H1 (cell line): ENCODE data around the gene TMEM147. TPM values are rescaled to one million over a fixed set of nuclear protein-coding genes. Genes with fewer than 3 reads are reported as not detected.

Experiments
- CTCF ChIA-PET: fragments of 300-600 bp; sonication (Branson Sonifier 250); formaldehyde crosslinking; loops from one replicate; lab custom pipeline; 2021; ENCODE audit not compliant: partially characterized antibody; lab: Charles Lee
- POLR2A ChIA-PET: fragments of 300-600 bp; sonication (Branson Sonifier 250); formaldehyde crosslinking; loops from one replicate; lab custom pipeline; 2021; ENCODE audit warnings: inconsistent platforms; ENCODE audit not compliant: partially characterized antibody; lab: Charles Lee
- DNase-seq, 2 experiments: peaks; one replicate each; pipeline versions ENCODE4 v3.0.0 to v3.0.0-alpha.2; 2010 to 2022; ENCODE audit warnings: low spot score in 2 of 2, low read depth in 1 of 2, mixed read lengths in 1 of 2
- FAIRE-seq: peaks from 2 replicates; lab custom pipeline; 2011; peaks lifted over from hg19 to GRCh38; lab: Jason Lieb, UNC
- H2AFZ ChIP-seq: 2 replicates; pipeline ENCODE4 v1.8.1; 2012; ENCODE audit warnings: low read length, inconsistent platforms
- H2AK5ac ChIP-seq: 2 replicates; pipeline ENCODE4 v1.6.1; 2013; ENCODE audit warnings: low read depth, low read length
- H2BK120ac ChIP-seq: replicated peaks from 2 replicates; pipeline ENCODE3; 2013; ENCODE audit warnings: low read depth, low read length, inconsistent platforms
- H2BK12ac ChIP-seq: 2 replicates; pipeline ENCODE4 v1.6.1; 2013; ENCODE audit warnings: low read depth, low read length
- H2BK15ac ChIP-seq: 2 replicates; pipeline ENCODE4 v1.6.1; 2013; ENCODE audit warnings: low read length
- H2BK20ac ChIP-seq: 2 replicates; pipeline ENCODE4 v1.6.1; 2013; ENCODE audit warnings: low read length
- H2BK5ac ChIP-seq: 2 replicates; pipeline ENCODE4 v1.6.1; 2013; ENCODE audit warnings: low read depth, low read length
- H3K14ac ChIP-seq: 2 replicates; pipeline ENCODE4 v1.6.1; 2013; ENCODE audit warnings: inconsistent platforms; ENCODE audit not compliant: insufficient read length
- H3K18ac ChIP-seq: 2 replicates; pipeline ENCODE4 v1.6.1; 2013; ENCODE audit warnings: low read length; ENCODE audit errors: extremely low read depth
- H3K23ac ChIP-seq: 2 replicates; pipeline ENCODE4 v1.6.1; 2013; ENCODE audit warnings: inconsistent platforms; ENCODE audit not compliant: insufficient read length
- H3K23me2 ChIP-seq: 2 replicates; pipeline ENCODE4 v1.6.1; 2013; ENCODE audit warnings: low read depth, low read length
- H3K27ac ChIP-seq: 2 replicates; pipeline ENCODE4 v1.6.1; 2011; ENCODE audit warnings: low read depth, low read length, inconsistent platforms
- H3K27me3 ChIP-seq, 4 experiments: replicated peaks in 1 of 4; 1 replicate in 1 of 4; 2 replicates in 3 of 4; pipeline versions ENCODE4 v1.6.1 to v1.8.1; 2011 to 2013; ENCODE audit warnings: low read length in 3 of 4, mild to moderate bottlenecking in 3 of 4, inconsistent platforms in 2 of 4, mixed read lengths in 2 of 4, moderate library complexity in 1 of 4; ENCODE audit not compliant: control insufficient read depth in 3 of 4, insufficient read depth in 3 of 4; ENCODE audit errors: extremely low read depth in 1 of 4
- H3K36me3 ChIP-seq, 4 experiments: 2 replicates each; pipeline versions ENCODE4 v1.6.1 to v1.8.1; 2011 to 2013; ENCODE audit warnings: mild to moderate bottlenecking in 4 of 4, low read length in 3 of 4, moderate library complexity in 2 of 4, control low read depth in 1 of 4, inconsistent platforms in 1 of 4; ENCODE audit not compliant: insufficient read depth in 4 of 4, control insufficient read depth in 2 of 4
- H3K4ac ChIP-seq: replicated peaks from 2 replicates; pipeline ENCODE3; 2013; ENCODE audit warnings: low read length, low read depth, mixed read lengths, inconsistent platforms; ENCODE audit not compliant: insufficient read length
- H3K4me1 ChIP-seq, 4 experiments: replicated peaks in 1 of 4; 1 replicate in 1 of 4; 2 replicates in 3 of 4; pipeline versions ENCODE4 v1.6.1 to v1.8.1; 2011 to 2013; ENCODE audit warnings: low read length in 3 of 4, inconsistent platforms in 2 of 4, mixed read lengths in 1 of 4; ENCODE audit not compliant: insufficient read depth in 4 of 4, control insufficient read depth in 3 of 4
- H3K4me2 ChIP-seq, 2 experiments: 2 replicates each; pipeline versions ENCODE4 v1.6.1 to v1.8.1; 2011 to 2013; ENCODE audit warnings: low read depth in 2 of 2, low read length in 2 of 2, control low read depth in 1 of 2, inconsistent platforms in 1 of 2, mild to moderate bottlenecking in 1 of 2; ENCODE audit not compliant: insufficient read depth in 1 of 2
- H3K4me3 ChIP-seq, 4 experiments: fragments of 200-600, 300-600 bp in 1 of 4; sonication (generic), shearing (Covaris generic), sonication (Bioruptor Twin) in 1 of 4; 2 replicates each; pipeline versions ENCODE4 v1.5.1 to v1.8.1; 2011 to 2016; ENCODE audit warnings: low read length in 4 of 4, low read depth in 3 of 4, control low read depth in 2 of 4, inconsistent platforms in 2 of 4, mild to moderate bottlenecking in 2 of 4, mixed read lengths in 1 of 4, moderate library complexity in 1 of 4; ENCODE audit not compliant: insufficient read depth in 2 of 4; ENCODE audit errors: extremely low read depth in 1 of 4
- H3K56ac ChIP-seq: replicated peaks from 2 replicates; pipeline ENCODE3; 2013; ENCODE audit warnings: low read depth, mild to moderate bottlenecking, mixed read lengths, low read length, inconsistent platforms; ENCODE audit not compliant: insufficient read length
- H3K79me1 ChIP-seq: 2 replicates; pipeline ENCODE4 v1.6.1; 2013; ENCODE audit warnings: low read depth, low read length, control low read depth
- H3K79me2 ChIP-seq, 2 experiments: 2 replicates each; pipeline versions ENCODE4 v1.6.1 to v1.8.1; 2012 to 2013; ENCODE audit warnings: low read length in 2 of 2, mild to moderate bottlenecking in 2 of 2, inconsistent platforms in 1 of 2; ENCODE audit not compliant: insufficient read depth in 2 of 2, control insufficient read depth in 1 of 2
- H3K9ac ChIP-seq, 4 experiments: replicated peaks in 1 of 4; 1 replicate in 1 of 4; 2 replicates in 3 of 4; pipeline versions ENCODE4 v1.6.1 to v1.8.1; 2011 to 2013; ENCODE audit warnings: low read depth in 3 of 4, low read length in 3 of 4, control low read depth in 2 of 4, mild to moderate bottlenecking in 2 of 4, moderate library complexity in 2 of 4, inconsistent platforms in 1 of 4; ENCODE audit errors: extremely low read depth in 1 of 4
- H3K9me3 ChIP-seq, 2 experiments: 2 replicates each; pipeline versions ENCODE4 v1.6.1 to v1.8.1; 2012 to 2013; ENCODE audit warnings: mild to moderate bottlenecking in 2 of 2, moderate library complexity in 2 of 2, control low read depth in 1 of 2, inconsistent platforms in 1 of 2, low read depth in 1 of 2, low read length in 1 of 2, mixed read lengths in 1 of 2; ENCODE audit not compliant: insufficient read depth in 2 of 2
- H4K20me1 ChIP-seq, 2 experiments: replicated peaks in 1 of 2; 2 replicates each; pipeline versions ENCODE3 to v1.8.1; 2011 to 2013; ENCODE audit warnings: inconsistent platforms in 2 of 2, low read length in 2 of 2, mild to moderate bottlenecking in 1 of 2; ENCODE audit not compliant: insufficient read depth in 2 of 2, control insufficient read depth in 1 of 2
- H4K5ac ChIP-seq: 2 replicates; pipeline ENCODE4 v1.6.1; 2013; ENCODE audit warnings: low read length, low read depth, mixed read lengths, inconsistent platforms; ENCODE audit not compliant: insufficient read length
- H4K8ac ChIP-seq: 2 replicates; pipeline ENCODE4 v1.8.0; 2013; ENCODE audit warnings: mild to moderate bottlenecking, moderate library complexity, low read length, inconsistent platforms; ENCODE audit not compliant: insufficient read depth; ENCODE audit errors: extremely low read depth
- H4K91ac ChIP-seq: replicated peaks from 2 replicates; pipeline ENCODE3; 2013; ENCODE audit warnings: low read length, mixed read lengths, inconsistent platforms; ENCODE audit not compliant: insufficient read length
- ATF2 ChIP-seq: IDR thresholded peaks from 2 replicates; pipeline ENCODE4 v1.6.1; 2012; ENCODE audit warnings: low read length, inconsistent platforms
- CHD1 ChIP-seq: IDR thresholded peaks from 2 replicates; pipeline ENCODE4 v1.6.1; 2012; ENCODE audit warnings: low read depth, low read length, improper control_type of control experiment
- CREB1 ChIP-seq: IDR thresholded peaks from 2 replicates; pipeline ENCODE4 v1.6.1; 2012; ENCODE audit warnings: inconsistent platforms
- NANOG ChIP-seq: IDR thresholded peaks from 2 replicates; pipeline ENCODE4 v1.6.1; 2011; ENCODE audit warnings: low read length, low read depth, mild to moderate bottlenecking, inconsistent platforms; ENCODE audit not compliant: insufficient read depth, poor library complexity, severe bottlenecking
- RXRA ChIP-seq: IDR thresholded peaks from 2 replicates; pipeline ENCODE4 v1.6.1; 2011; ENCODE audit warnings: low read depth, mild to moderate bottlenecking, low read length, moderate library complexity; ENCODE audit not compliant: insufficient read depth
- SP1 ChIP-seq: IDR thresholded peaks from 2 replicates; pipeline ENCODE4 v1.6.1; 2011; ENCODE audit warnings: low read depth, low read length
- TAF7 ChIP-seq: optimal IDR thresholded peaks from 2 replicates; pipeline ENCODE3; 2011; ENCODE audit warnings: low read depth, mild to moderate bottlenecking, inconsistent platforms, low read length, moderate library complexity, borderline replicate concordance
- YY1 ChIP-seq: IDR thresholded peaks from 2 replicates; pipeline ENCODE4 v1.6.1; 2011; ENCODE audit warnings: low read depth, mild to moderate bottlenecking, low read length
- WGBS, 2 experiments: shearing (Covaris generic) in 1 of 2; methylation state at CpG; one replicate each; pipeline versions ENCODE4 v1.1.6 to v1.1.7; 2013 to 2015; ENCODE audit warnings: low lambda C conversion rate in 2 of 2, mixed read lengths in 2 of 2, inconsistent platforms in 1 of 2, low coverage in 1 of 2, missing lambda C conversion rate in 1 of 2; ENCODE audit not compliant: insufficient replicate concordance in 2 of 2, insufficient coverage in 1 of 2, insufficient read length in 1 of 2; ENCODE audit errors: extremely low coverage in 1 of 2, missing lambda C conversion rate in 1 of 2; 5-methylcytosine and 5-hydroxymethylcytosine counted together
- polyA plus RNA-seq, 7 experiments: library from polyadenylated mRNA; depleted of rRNA in 3 of 7; stranded (reverse) in 5 of 7; unstranded in 2 of 7; fragments of >200 nt in 5 of 7; fragments of 200-250 nt in 2 of 7; gene quantifications; 1 replicate in 5 of 7; 2 replicates in 1 of 7; 4 replicates in 1 of 7; pipeline versions ENCODE4 v1.2.1 to v1.2.3, GENCODE V29; 2011 to 2013; ENCODE audit warnings: missing spikeins in 2 of 7, mixed read lengths in 2 of 7
- total RNA-seq: library from RNA; stranded (reverse); fragmentation: NEBNext Ultra II Directional; extraction: Animal tissue kit (Norgen Biotek cat#: 25700); gene quantifications from 2 replicates; pipeline ENCODE4 v1.2.1, GENCODE V29; 2021
- TF ChIP-seq, protein P1 (sequence below): IDR thresholded peaks from 2 replicates; pipeline ENCODE4 v1.6.1; 2012; ENCODE audit warnings: inconsistent platforms

Gene TMEM147
- total and polyA plus RNA-seq, 2 of the 8 experiments (the other 6 are each of a cell fraction or from before 2014, with no cell fraction given), result 159 to 418 TPM

DNA sequence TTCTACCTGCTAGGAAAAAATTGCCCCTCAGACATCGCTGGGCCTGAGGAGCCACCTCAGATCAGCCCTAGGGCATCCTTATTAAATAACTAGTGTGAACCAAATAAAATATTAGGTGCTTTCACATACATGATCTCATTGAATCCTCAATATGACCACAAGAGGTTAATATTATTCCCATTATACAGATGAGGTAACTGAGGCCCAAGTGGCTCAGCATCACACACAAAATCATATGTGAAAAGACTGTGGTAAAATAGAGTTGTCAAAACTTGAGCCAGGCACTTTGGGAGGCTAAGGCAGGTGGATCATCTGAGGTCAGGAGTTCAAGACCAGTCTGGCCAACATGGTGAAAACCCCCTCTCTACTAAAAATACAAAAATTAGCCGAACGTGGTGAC is 29.1 kb upstream of the TMEM147 start:
- CTCF ChIA-PET, result interaction anchor here (0.9 to 1.4 kb wide), 3 partner anchors 28 to 186 kb away, joined by 3 to 4 read pairs (median 3); no protein-coding TSS in a partner anchor
- no peaks in the 10 kb centered on the region for H3K79me2 ChIP-seq
- no peak overlapping the region for H4K91ac ChIP-seq
- no peaks in the 10 kb centered on the region for H3K36me3 ChIP-seq
- H2AFZ ChIP-seq, result no peak overlapping the region
- no peak overlapping the region for H3K14ac ChIP-seq
- H3K27ac ChIP-seq, result no peak overlapping the region
- no peak overlapping the region for H2BK5ac ChIP-seq
- no peak overlapping the region for H2BK120ac ChIP-seq
- peaks cover 0 to 9% (median 5%) of the 10 kb centered on the region in 4 experiments; a peak in 3 of 7 replicates for H3K27me3 ChIP-seq
- no peaks in the 10 kb centered on the region for H4K20me1 ChIP-seq
- H4K5ac ChIP-seq, result no peak overlapping the region
- H3K9me3 ChIP-seq, result no peaks in the 10 kb centered on the region
- H4K8ac ChIP-seq, result no peak overlapping the region
- POLR2A ChIA-PET, result interaction anchor here (0.7 to 2.3 kb wide), 3 partner anchors 13 to 19 kb away, joined by 3 to 5 read pairs (median 5); no protein-coding TSS in a partner anchor
- H3K56ac ChIP-seq, result no peak overlapping the region
- H3K23ac ChIP-seq, result no peak overlapping the region
- no peak overlapping the region for H3K4me2 ChIP-seq
- no peak overlapping the region for H2BK20ac ChIP-seq
- no peak overlapping the region for H3K18ac ChIP-seq
- no peak for DNase-seq
- no peak overlapping the region for H3K4me3 ChIP-seq
- H2AK5ac ChIP-seq, result no peak overlapping the region
- H3K23me2 ChIP-seq, result peaks cover 5% of the 10 kb centered on the region; the same call in 1 of the 2 replicates
- no peak overlapping the region for H3K4ac ChIP-seq
- WGBS, 2 experiments, result 98% methylated on average over 3 of the region's 3 CpGs; no CpG with 5 or more reads in 1 of the 2 experiments
- no peak overlapping the region for H2BK15ac ChIP-seq
- H3K4me1 ChIP-seq, result peaks cover 0 to 21% (median 17%) of the 10 kb centered on the region in 4 experiments; a peak in 6 of 7 replicates
- no peak for FAIRE-seq
- no peak overlapping the region for H2BK12ac ChIP-seq
- H3K9ac ChIP-seq, result no peak overlapping the region
- H3K79me1 ChIP-seq, result no peaks in the 10 kb centered on the region; the same call in 1 of the 2 replicates
- TF ChIP-seq RXRA (no peak), CHD1 (no peak), SP1 (no peak), TAF7 (no peak), ATF2 (no peak), YY1 (no peak), CREB1 (no peak), NANOG (no peak)
- TF ChIP-seq, protein P1, sequence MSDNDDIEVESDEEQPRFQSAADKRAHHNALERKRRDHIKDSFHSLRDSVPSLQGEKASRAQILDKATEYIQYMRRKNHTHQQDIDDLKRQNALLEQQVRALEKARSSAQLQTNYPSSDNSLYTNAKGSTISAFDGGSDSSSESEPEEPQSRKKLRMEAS, result no peak
